B cell (primary cell): ENCODE data around the gene ABR. TPM values are rescaled to one million over a fixed set of nuclear protein-coding genes. Genes with fewer than 3 reads are reported as not detected.

Experiments used
- ATAC-seq: fragments of 200-7000 bp; cut with Tn5 transposase; one replicate; pipeline ENCODE4 v1.10.0; 2021; ENCODE audit warnings: low read depth, mild to moderate bottlenecking, moderate number of reproducible peaks, moderate library complexity
- CTCF ChIA-PET: fragments of 350-600 bp; sonication (Branson Sonifier 250); formaldehyde crosslinking; loops from one replicate; lab custom pipeline; 2021; ENCODE audit warnings: antibody characterized with exemption, inconsistent platforms; lab: Charles Lee
- POLR2A ChIA-PET: fragments of 350-600 bp; sonication (Branson Sonifier 250); formaldehyde crosslinking; loops from one replicate; lab custom pipeline; 2021; ENCODE audit warnings: antibody characterized with exemption; lab: Charles Lee
- DNase-seq: peaks from one replicate; pipeline ENCODE4 v3.0.0; 2013
- H2AFZ ChIP-seq: 2 replicates; pipeline ENCODE4 v1.6.1; 2012; ENCODE audit warnings: mild to moderate bottlenecking, low read depth, low read length; ENCODE audit not compliant: insufficient read depth, poor library complexity, severe bottlenecking
- H3K27ac ChIP-seq, 2 donors: 1 replicate in 1 of 2; 2 replicates in 1 of 2; pipeline ENCODE4 v1.5.1; 2012 to 2013; ENCODE audit warnings: low read length in 2 of 2, mild to moderate bottlenecking in 2 of 2, moderate library complexity in 1 of 2
- H3K27me3 ChIP-seq, 4 experiments: fragments of 200-600 bp in 1 of 4; sonication (generic) in 1 of 4; replicated peaks in 1 of 4; 1 replicate in 2 of 4; 2 replicates in 2 of 4; pipeline versions ENCODE4 v1.6.1 to v1.7.0; 2013 to 2016; ENCODE audit warnings: low read length in 3 of 4, mild to moderate bottlenecking in 2 of 4, mixed read lengths in 1 of 4, moderate library complexity in 1 of 4; ENCODE audit not compliant: insufficient read depth in 4 of 4, control insufficient read depth in 3 of 4; ENCODE audit errors: control extremely low read depth in 1 of 4
- H3K36me3 ChIP-seq, 2 experiments: replicated peaks in 1 of 2; 1 replicate in 1 of 2; 2 replicates in 1 of 2; pipeline versions ENCODE4 v1.6.1 to v1.7.1; 2013; ENCODE audit warnings: low read length in 1 of 2; ENCODE audit not compliant: insufficient read depth in 2 of 2, control insufficient read depth in 1 of 2; ENCODE audit errors: control extremely low read depth in 1 of 2, extremely low read depth in 1 of 2
- H3K4me1 ChIP-seq, 2 donors: fragments of 200-600 bp in 1 of 2; sonication (generic) in 1 of 2; 1 replicate in 1 of 2; 2 replicates in 1 of 2; pipeline versions ENCODE4 v1.5.1 to v1.6.1; 2013 to 2017; ENCODE audit warnings: low read length in 2 of 2; ENCODE audit not compliant: control insufficient read depth in 2 of 2, insufficient read depth in 2 of 2
- H3K4me2 ChIP-seq: replicated peaks from 2 replicates; pipeline ENCODE3; 2012; ENCODE audit warnings: mild to moderate bottlenecking, low read depth, low read length; ENCODE audit not compliant: poor library complexity, severe bottlenecking
- H3K4me3 ChIP-seq, 5 experiments: fragments of 200-600 bp in 1 of 5; sonication (generic) in 1 of 5; 1 replicate in 3 of 5; 2 replicates in 2 of 5; pipeline versions ENCODE4 v1.5.1 to v1.7.0; 2011 to 2016; ENCODE audit warnings: low read length in 4 of 5, mild to moderate bottlenecking in 4 of 5, low read depth in 2 of 5, control low read depth in 1 of 5, moderate library complexity in 1 of 5; ENCODE audit not compliant: insufficient read depth in 1 of 5; ENCODE audit errors: control extremely low read depth in 1 of 5, extremely low read depth in 1 of 5
- H3K79me2 ChIP-seq: fragments of 200-600 bp; sonication (generic); one replicate; pipeline ENCODE4 v1.6.0; 2016; ENCODE audit warnings: low read length; ENCODE audit not compliant: control insufficient read depth, insufficient read depth
- H3K9ac ChIP-seq: fragments of 200-600 bp; sonication (generic); 2 replicates; pipeline ENCODE4 v1.6.1; 2017; ENCODE audit warnings: mild to moderate bottlenecking, low read length, moderate library complexity
- H3K9me3 ChIP-seq, 3 donors: one replicate each; pipeline versions ENCODE4 v1.6.1 to v1.7.1; 2013; ENCODE audit warnings: low read length in 2 of 3; ENCODE audit not compliant: control insufficient read depth in 2 of 3, insufficient read depth in 1 of 3; ENCODE audit errors: control extremely low read depth in 1 of 3
- H4K20me1 ChIP-seq: 2 replicates; pipeline ENCODE4 v1.6.0; 2012; ENCODE audit warnings: mild to moderate bottlenecking, low read length; ENCODE audit not compliant: insufficient read depth, control insufficient read depth, poor library complexity, severe bottlenecking
- H3K27ac Mint-ChIP-seq: one replicate; pipeline ENCODE4 v1.8.0; 2021; ENCODE audit warnings: mixed read lengths
- H3K27me3 Mint-ChIP-seq: one replicate; pipeline ENCODE4 v1.8.0; 2021; ENCODE audit warnings: mixed read lengths
- H3K4me1 Mint-ChIP-seq: one replicate; pipeline ENCODE4 v1.8.0; 2021; ENCODE audit warnings: mixed read lengths
- H3K4me3 Mint-ChIP-seq: one replicate; pipeline ENCODE4 v1.8.0; 2021; ENCODE audit warnings: mixed read lengths
- H3K9me3 Mint-ChIP-seq: one replicate; pipeline ENCODE4 v1.8.0; 2022; ENCODE audit warnings: mixed read lengths; ENCODE audit not compliant: insufficient read depth
- CTCF ChIP-seq: fragments of 200-600 bp; IDR thresholded peaks from one replicate; pipeline ENCODE4 v1.8.0; 2022; ENCODE audit warnings: antibody characterized with exemption, mild to moderate bottlenecking
- EZH2 ChIP-seq: IDR thresholded peaks from 2 replicates; pipeline ENCODE4 v1.6.1; 2012; ENCODE audit warnings: borderline replicate concordance, low read depth, mild to moderate bottlenecking, moderate library complexity, low read length; ENCODE audit not compliant: insufficient read depth, poor library complexity, severe bottlenecking
- WGBS: methylation state at CpG from one replicate; pipeline ENCODE4 v1.1.5; 2013; ENCODE audit warnings: missing lambda C conversion rate; ENCODE audit not compliant: insufficient coverage; 5-methylcytosine and 5-hydroxymethylcytosine counted together
- intact Hi-C: fragments of 100-400 bp; cut with micrococcal nuclease; formaldehyde crosslinking; loops from one replicate; pipeline ENCODE4 v1.10.0; 2022
- polyA plus RNA-seq: library from polyadenylated mRNA; depleted of rRNA; stranded (reverse); fragments of >200 nt; gene quantifications from 2 replicates; pipeline ENCODE4 v1.2.3, GENCODE V29; 2012
- total RNA-seq, 2 donors: library from RNA; stranded (reverse); fragments of 120-200 nt in 1 of 2; gene quantifications; 1 replicate in 1 of 2; 2 replicates in 1 of 2; pipeline versions ENCODE4 v1.2.3 to v1.2.4, GENCODE V29; 2013 to 2022

The ABR gene
- total and polyA plus RNA-seq, 2 donors (not counting 1 experiment from before 2014, with no cell fraction given): 79.8 to 262 TPM

GRCh38 chr17:956905-957304, 222.9 kb downstream of the ABR start:
- ChIA-PET CTCF (interaction anchor here (0.6 kb wide), 1 partner anchor 17 kb away, joined by 3 read pairs; no protein-coding TSS in a partner anchor), POLR2A (no interaction called here)
- H4K20me1 ChIP-seq: no peaks in the 10 kb centered on the region
- peaks cover 0 to 4% (median 0%) of the 10 kb centered on the region in 3 donors for H3K9me3 ChIP-seq
- no peak overlapping the region for H2AFZ ChIP-seq
- H3K4me2 ChIP-seq: no peak overlapping the region
- no peak for TF ChIP-seq CTCF
- no peak for TF ChIP-seq EZH2
- H3K36me3 ChIP-seq: no peaks in the 10 kb centered on the region
- Mint-ChIP-seq H3K27ac (no peak overlapping the region), H3K9me3 (no peaks in the 10 kb centered on the region), H3K27me3 (peaks cover 9% of the 10 kb centered on the region), H3K4me1 (no peaks in the 10 kb centered on the region), H3K4me3 (no peak overlapping the region)
- DNase-seq (no peak), ATAC-seq (no peak)
- no peaks in the 10 kb centered on the region for H3K79me2 ChIP-seq
- no peak overlapping the region for H3K9ac ChIP-seq
- H3K4me3 ChIP-seq: no peak overlapping the region
- H3K27ac ChIP-seq: no peak overlapping the region
- H3K27me3 ChIP-seq: peaks cover 0 to under 1% (median 0%) of the 10 kb centered on the region in 4 experiments
- intact Hi-C loops: no loop called here
- 60% methylated on average over 4 of the region's 8 CpGs for WGBS
- H3K4me1 ChIP-seq: peaks cover under 1% of the 10 kb centered on the region in 2 donors

- no peaks in the 10 kb centered on the region for H3K79me2 ChIP-seq
- 83% methylated on average over 18 of the region's 23 CpGs for WGBS
These were observed 225.2 kb downstream of the ABR start for GRCh38 chr17:954431-955164.

More at GRCh38 chr17:954431-955164, 225.2 kb downstream of the ABR start:
- DNase-seq (no peak), ATAC-seq (no peak)
- H3K27me3 Mint-ChIP-seq: peaks cover 18% of the 10 kb centered on the region
- POLR2A ChIA-PET: no interaction called here
- Histone ChIP-seq H3K4me3 (no peak overlapping the region), H3K9ac (no peak overlapping the region), H3K36me3 (no peaks in the 10 kb centered on the region), H3K9me3 (peaks cover 0 to 4% (median 0%) of the 10 kb centered on the region in 3 donors), H3K4me2 (no peak overlapping the region), H3K27ac (no peak overlapping the region), H2AFZ (no peak overlapping the region), H3K27me3 (peaks cover 0 to 13% (median 5%) of the 10 kb centered on the region in 4 experiments), H3K4me1 (peaks cover 4% of the 10 kb centered on the region in 2 donors), H4K20me1 (no peaks in the 10 kb centered on the region)
- no peak overlapping the region for H3K27ac Mint-ChIP-seq
- H3K4me1 Mint-ChIP-seq: no peaks in the 10 kb centered on the region
- no peak for TF ChIP-seq EZH2
- no peak for TF ChIP-seq CTCF
- intact Hi-C loops: no loop called here
- no peak overlapping the region for H3K4me3 Mint-ChIP-seq
- CTCF ChIA-PET: no interaction called here
- H3K9me3 Mint-ChIP-seq: no peaks in the 10 kb centered on the region
